DND-41 (cell line): ENCODE measurements around the gene HSF2BP.
"Not testable (repeated sequence)": the region's sequence is repeated elsewhere in the genome, so short reads cannot be mapped to it uniquely, and the experiment has no call there.

Experiments used
- ATAC-seq: fragments of 200-7000 bp; cut with Tn5 transposase; 3 replicates; pipeline ENCODE4 v1.9.1; 2021; ENCODE audit warnings: low read depth; ENCODE audit not compliant: insufficient read depth
- DNase-seq: peaks from one replicate; pipeline ENCODE4 v3.0.0-alpha.2; 2020
- H2AFZ ChIP-seq: 2 replicates; pipeline ENCODE4 v1.6.0; 2012; ENCODE audit warnings: low read depth, low read length
- H3K27ac ChIP-seq: 2 replicates; pipeline ENCODE4 v1.5.1; 2012; ENCODE audit warnings: low read length, inconsistent platforms
- H3K27me3 ChIP-seq: fragments of 200-600 bp; sonication (generic); 2 replicates; pipeline ENCODE4 v1.6.0; 2012; ENCODE audit warnings: low read length, mild to moderate bottlenecking, inconsistent platforms; ENCODE audit not compliant: insufficient read depth, poor library complexity
- H3K36me3 ChIP-seq: 2 replicates; pipeline ENCODE4 v1.5.1; 2012; ENCODE audit warnings: low read length, inconsistent platforms; ENCODE audit not compliant: insufficient read depth
- H3K4me1 ChIP-seq: 2 replicates; pipeline ENCODE4 v1.5.1; 2012; ENCODE audit warnings: mild to moderate bottlenecking, low read length; ENCODE audit not compliant: insufficient read depth
- H3K4me2 ChIP-seq: 2 replicates; pipeline ENCODE4 v1.6.0; 2012; ENCODE audit warnings: mild to moderate bottlenecking, moderate library complexity, low read length, inconsistent platforms; ENCODE audit not compliant: insufficient read depth
- H3K4me3 ChIP-seq, 2 experiments: fragments of 200-600 bp in 1 of 2; shearing (Covaris generic) in 1 of 2; 2 replicates each; pipeline ENCODE4 v1.5.1; 2012 to 2016; ENCODE audit warnings: inconsistent platforms in 2 of 2, low read length in 2 of 2, mild to moderate bottlenecking in 2 of 2, low read depth in 1 of 2, moderate library complexity in 1 of 2
- H3K79me2 ChIP-seq: 2 replicates; pipeline ENCODE4 v1.6.0; 2012; ENCODE audit warnings: low read length, inconsistent platforms; ENCODE audit not compliant: insufficient read depth
- H3K9ac ChIP-seq: 2 replicates; pipeline ENCODE4 v1.6.0; 2012; ENCODE audit warnings: low read depth, mild to moderate bottlenecking, inconsistent platforms, low read length, moderate library complexity
- H3K9me3 ChIP-seq: 2 replicates; pipeline ENCODE4 v1.5.1; 2012; ENCODE audit warnings: low read length, moderate library complexity, mild to moderate bottlenecking, inconsistent platforms; ENCODE audit not compliant: insufficient read depth, severe bottlenecking
- H4K20me1 ChIP-seq: 2 replicates; pipeline ENCODE4 v1.6.0; 2012; ENCODE audit warnings: low read length; ENCODE audit not compliant: insufficient read depth
- CTCF ChIP-seq: IDR thresholded peaks from 2 replicates; pipeline ENCODE4 v1.5.1; 2012; ENCODE audit warnings: borderline replicate concordance, low read length, moderate library complexity, mild to moderate bottlenecking; ENCODE audit not compliant: poor library complexity, severe bottlenecking; ENCODE audit errors: extremely low read depth
- EZH2 ChIP-seq: IDR thresholded peaks from 3 replicates; pipeline ENCODE4 v1.6.1; 2012; ENCODE audit warnings: borderline replicate concordance, low read depth, mild to moderate bottlenecking, moderate library complexity, low read length, inconsistent platforms; ENCODE audit not compliant: severe bottlenecking

HSF2BP gene

GRCh38 chr21:43653626-43654025 lies 5.7 kb downstream of the HSF2BP start:
- H4K20me1 ChIP-seq = no peaks in the 10 kb centered on the region
- ATAC-seq = no peak
- H3K4me1 ChIP-seq = peaks cover 4% of the 10 kb centered on the region
- no peak overlapping the region for H2AFZ ChIP-seq
- H3K27ac ChIP-seq = no peak overlapping the region
- DNase-seq = no peak
- H3K36me3 ChIP-seq = no peaks in the 10 kb centered on the region
- no peaks in the 10 kb centered on the region for H3K9me3 ChIP-seq
- no peak overlapping the region for H3K9ac ChIP-seq
- H3K4me3 ChIP-seq = no peak overlapping the region
- H3K4me2 ChIP-seq = no peak overlapping the region
- H3K79me2 ChIP-seq = no peaks in the 10 kb centered on the region
- no peaks in the 10 kb centered on the region for H3K27me3 ChIP-seq
- no peak for TF ChIP-seq CTCF
- TF ChIP-seq EZH2 = no peak

- ATAC-seq (no peak), DNase-seq (no peak)
- H3K4me2 ChIP-seq = no peak overlapping the region
- H3K9me3 ChIP-seq = no peaks in the 10 kb centered on the region
- no peaks in the 10 kb centered on the region for H3K36me3 ChIP-seq
- H3K79me2 ChIP-seq = no peaks in the 10 kb centered on the region
- no peak overlapping the region for H2AFZ ChIP-seq
- H3K4me3 ChIP-seq = no peak overlapping the region
- no peaks in the 10 kb centered on the region for H3K27me3 ChIP-seq
- TF ChIP-seq CTCF = no peak
- TF ChIP-seq EZH2 = no peak
- no peak overlapping the region for H3K9ac ChIP-seq
- H3K27ac ChIP-seq = no peak overlapping the region
- H4K20me1 ChIP-seq = no peaks in the 10 kb centered on the region
- H3K4me1 ChIP-seq = no peaks in the 10 kb centered on the region
These were observed 6.7 kb downstream of the HSF2BP start for GRCh38 chr21:43652616-43653015.

- DNase-seq, H3K4me2 ChIP-seq, H3K27me3 ChIP-seq, H4K20me1 ChIP-seq, H2AFZ ChIP-seq, H3K27ac ChIP-seq, H3K79me2 ChIP-seq, ATAC-seq, H3K4me3 ChIP-seq, H3K9me3 ChIP-seq, H3K36me3 ChIP-seq, H3K9ac ChIP-seq, H3K4me1 ChIP-seq: not testable (repeated sequence)
These were observed 7.4 kb downstream of the HSF2BP start for GRCh38 chr21:43651926-43652325.

- Histone ChIP-seq H3K36me3 (no peaks in the 10 kb centered on the region), H3K27me3 (no peaks in the 10 kb centered on the region), H3K4me2 (no peak overlapping the region), H3K4me1 (peaks cover 6% of the 10 kb centered on the region), H3K9me3 (no peaks in the 10 kb centered on the region), H3K27ac (no peak overlapping the region), H3K9ac (no peak overlapping the region), H2AFZ (no peak overlapping the region), H4K20me1 (no peaks in the 10 kb centered on the region), H3K79me2 (no peaks in the 10 kb centered on the region), H3K4me3 (no peak overlapping the region)
- ATAC-seq (no peak), DNase-seq (no peak)
- no peak for TF ChIP-seq CTCF
- TF ChIP-seq EZH2 = no peak
These were observed 11.1 kb downstream of the HSF2BP start for GRCh38 chr21:43648171-43648570.
